Measurements from ENCODE around the gene DHRS12. TPM values are rescaled to one million over a fixed set of nuclear protein-coding genes. Genes with fewer than 3 reads are reported as not detected.
A peak's percentile ranks its signal among the peaks of the same experiment; 100 is the strongest.

The DHRS12 gene
- total RNA-seq, 2 donors from 2014 or later, result 9.9 to 11.1 TPM

- DNase-seq (ENCODE audit: low spot score), result no peak
- intact Hi-C loops (cut with DNase I), result loop anchor here in 1 of 2 donors (10.0 kb wide), 1 partner anchor 514 kb away; the partner anchor contains the start of gene FAM124A
Observed at GRCh38 chr13:51739027-51739764, 64.8 kb downstream of the DHRS12 start.

- intact Hi-C loops (cut with DNase I), result loop anchor here in 1 of 2 donors (10.0 kb wide), 1 partner anchor 514 kb away; the partner anchor contains the start of gene FAM124A
- no peak for DNase-seq (ENCODE audit: low spot score)
Observed at GRCh38 chr13:51738226-51738905, 65.6 kb downstream of the DHRS12 start.

- intact Hi-C loops (cut with DNase I), result loop anchor here in 1 of 2 donors (10.0 kb wide), 1 partner anchor 513 kb away; the partner anchor contains the start of gene FAM124A
Observed at GRCh38 chr13:51737609-51738008, 66.4 kb downstream of the DHRS12 start.

GRCh38 chr13:51734786-51735185, 69.2 kb downstream of the DHRS12 start:
- no peak for DNase-seq (ENCODE audit: low spot score)
- intact Hi-C loops (cut with DNase I), result loop anchor here in 1 of 2 donors (10.0 kb wide), 1 partner anchor 510 kb away; the partner anchor contains the start of gene FAM124A

More at GRCh38 chr13:51737609-51738008, 66.4 kb downstream of the DHRS12 start:
- no peak for DNase-seq (ENCODE audit: low spot score)

- intact Hi-C loops (cut with DNase I), result loop anchor here in 1 of 2 donors (10.0 kb wide), 1 partner anchor 509 kb away; the partner anchor contains the start of gene FAM124A
- DNase-seq (ENCODE audit: low spot score), result no peak
Observed at GRCh38 chr13:51733374-51734298, 70.3 kb downstream of the DHRS12 start.

GRCh38 chr13:51731759-51732158, 72.2 kb downstream of the DHRS12 start:
- no peak for DNase-seq (ENCODE audit: low spot score)
- intact Hi-C loops (cut with DNase I), result loop anchor here in 1 of 2 donors (10.0 kb wide), 1 partner anchor 507 kb away; the partner anchor contains the start of gene FAM124A

GRCh38 chr13:51730927-51731326, 73.0 kb downstream of the DHRS12 start:
- no peak for DNase-seq (ENCODE audit: low spot score)
- intact Hi-C loops (cut with DNase I), result loop anchor here in 1 of 2 donors (10.0 kb wide), 1 partner anchor 506 kb away; the partner anchor contains the start of gene FAM124A

GRCh38 chr13:51729866-51730553, 74.0 kb downstream of the DHRS12 start:
- intact Hi-C loops (cut with DNase I), result loop anchor here (5.0 to 10.0 kb wide), 2 partner anchors 133 to 505 kb away; partner anchors contain the start of gene FAM124A (in 1 of the 2)
- peak; percentile 90 for DNase-seq (ENCODE audit: low spot score)

GRCh38 chr13:51728972-51729371, 75.0 kb downstream of the DHRS12 start:
- intact Hi-C loops (cut with DNase I), result loop anchor here in 1 of 2 donors (5.0 kb wide), 1 partner anchor 132 kb away; no protein-coding TSS in a partner anchor
- DNase-seq (ENCODE audit: low spot score), result no peak

- DNase-seq (ENCODE audit: low spot score), result no peak
- intact Hi-C loops (cut with DNase I), result loop anchor here in 1 of 2 donors (5.0 kb wide), 1 partner anchor 131 kb away; no protein-coding TSS in a partner anchor
Observed at GRCh38 chr13:51728275-51728673, 75.7 kb downstream of the DHRS12 start.

- no peak for DNase-seq (ENCODE audit: low spot score)
- intact Hi-C loops (cut with DNase I), result loop anchor here in 1 of 2 donors (5.0 kb wide), 1 partner anchor 130 kb away; no protein-coding TSS in a partner anchor
Observed at GRCh38 chr13:51727634-51728274, 76.2 kb downstream of the DHRS12 start.

GRCh38 chr13:51726446-51727193, 77.3 kb downstream of the DHRS12 start:
- no peak for DNase-seq (ENCODE audit: low spot score)
- intact Hi-C loops (cut with DNase I), result loop anchor here in 1 of 2 donors (5.0 kb wide), 1 partner anchor 129 kb away; no protein-coding TSS in a partner anchor

GRCh38 chr13:51724721-51725120, 79.2 kb downstream of the DHRS12 start:
- DNase-seq (ENCODE audit: low spot score), result no peak
- intact Hi-C loops (cut with DNase I), result loop anchor here in 1 of 2 donors (5.0 kb wide), 1 partner anchor 127 kb away; no protein-coding TSS in a partner anchor

- intact Hi-C loops (cut with DNase I), result no loop called here
- no peak for DNase-seq (ENCODE audit: low spot score)
Observed at GRCh38 chr13:51723529-51723928, 80.4 kb downstream of the DHRS12 start.

- no peak for DNase-seq (ENCODE audit: low spot score)
- intact Hi-C loops (cut with DNase I), result no loop called here
Observed at GRCh38 chr13:51721496-51721895, 82.5 kb downstream of the DHRS12 start.

GRCh38 chr13:51719394-51719793, 84.6 kb downstream of the DHRS12 start:
- intact Hi-C loops (cut with DNase I), result no loop called here
- no peak for DNase-seq (ENCODE audit: low spot score)

Data from posterior vena cava (tissue), 2 donors.